OCI-LY1 (cell line): ENCODE measurements around the gene PRKCA.

Source experiments
- H2AFZ ChIP-seq: fragments of 200-600 bp; sonication (generic), shearing (Covaris generic); 2 replicates; pipeline ENCODE4 v1.6.0; 2014; ENCODE audit warnings: antibody characterized with exemption, mild to moderate bottlenecking, low read length
- H3F3A ChIP-seq: fragments of 200-600 bp; sonication (generic), shearing (Covaris generic); 2 replicates; pipeline ENCODE4 v1.6.0; 2014; ENCODE audit warnings: mild to moderate bottlenecking, antibody characterized with exemption, low read length, moderate library complexity; ENCODE audit not compliant: insufficient read depth
- H3K27ac ChIP-seq: fragments of 200-600 bp; sonication (generic); 2 replicates; pipeline ENCODE4 v1.5.1; 2014; ENCODE audit warnings: low read length, mixed run types, mild to moderate bottlenecking, low read depth; ENCODE audit not compliant: poor library complexity, severe bottlenecking
- H3K27me3 ChIP-seq: fragments of 200-600 bp; sonication (generic); 2 replicates; pipeline ENCODE4 v1.6.0; 2014; ENCODE audit warnings: antibody characterized with exemption, mild to moderate bottlenecking, low read length, moderate library complexity; ENCODE audit not compliant: insufficient read depth
- H3K36me3 ChIP-seq: fragments of 200-600 bp; sonication (generic); 2 replicates; pipeline ENCODE4 v1.6.1; 2014; ENCODE audit warnings: mild to moderate bottlenecking, antibody characterized with exemption, low read length, moderate library complexity, mixed read lengths; ENCODE audit not compliant: insufficient read depth
- H3K4me1 ChIP-seq: fragments of 200-600 bp; sonication (generic); 2 replicates; pipeline ENCODE4 v1.5.1; 2014; ENCODE audit warnings: mild to moderate bottlenecking, low read length, moderate library complexity; ENCODE audit not compliant: insufficient read depth, severe bottlenecking
- H3K4me2 ChIP-seq: fragments of 200-600 bp; sonication (generic), shearing (Covaris generic); 2 replicates; pipeline ENCODE4 v1.6.1; 2014; ENCODE audit warnings: low read length
- H3K4me3 ChIP-seq: fragments of 200-600 bp; sonication (generic); 2 replicates; pipeline ENCODE4 v1.5.1; 2014; ENCODE audit warnings: low read length, low read depth, mild to moderate bottlenecking, mixed read lengths; ENCODE audit not compliant: poor library complexity, severe bottlenecking
- H3K79me2 ChIP-seq: fragments of 200-600 bp; shearing (Covaris generic); 2 replicates; pipeline ENCODE4 v1.6.1; 2016; ENCODE audit warnings: mixed run types, low read length, mixed read lengths; ENCODE audit not compliant: insufficient read depth
- H3K9ac ChIP-seq: fragments of 200-600 bp; sonication (generic), shearing (Covaris generic); 2 replicates; pipeline ENCODE4 v1.6.1; 2014; ENCODE audit warnings: mild to moderate bottlenecking, low read length, mixed read lengths
- H3K9me2 ChIP-seq: fragments of 200-600 bp; sonication (generic), shearing (Covaris generic); 2 replicates; pipeline ENCODE4 v1.6.1; 2014; ENCODE audit warnings: low read depth, mild to moderate bottlenecking, low read length, mixed read lengths
- H3K9me3 ChIP-seq: fragments of 200-600 bp; shearing (Covaris generic); 2 replicates; pipeline ENCODE4 v1.6.1; 2014; ENCODE audit warnings: low read length, mixed read lengths
- H4K20me1 ChIP-seq: fragments of 200-600 bp; sonication (generic), shearing (Covaris generic); 2 replicates; pipeline ENCODE4 v1.6.0; 2016; ENCODE audit warnings: mild to moderate bottlenecking, low read length; ENCODE audit not compliant: insufficient read depth
- EZH2 ChIP-seq: fragments of 200-600 bp; sonication (generic), shearing (Covaris generic); IDR thresholded peaks from 2 replicates; pipeline ENCODE4 v1.8.0; 2017; ENCODE audit warnings: borderline replicate concordance, mixed run types, mild to moderate bottlenecking, antibody characterized with exemption, low read length, moderate library complexity, mixed read lengths
- TF ChIP-seq, protein P1 (sequence below): fragments of 200-600 bp; sonication (generic), shearing (Covaris generic); IDR thresholded peaks from 2 replicates; pipeline ENCODE4 v1.5.1; 2017; ENCODE audit warnings: mild to moderate bottlenecking, antibody characterized with exemption, low read length, moderate library complexity, mixed read lengths

PRKCA gene

GRCh38 chr17:66860204-66860603 lies 557.8 kb downstream of the PRKCA start:
- Histone ChIP-seq H3K9me2 (no peaks in the 10 kb centered on the region), H3K4me2 (no peak overlapping the region), H3K27ac (no peak overlapping the region), H2AFZ (no peak overlapping the region), H3K9ac (no peak overlapping the region), H3K79me2 (no peaks in the 10 kb centered on the region), H3K36me3 (no peaks in the 10 kb centered on the region), H3F3A (no peaks in the 10 kb centered on the region), H3K4me1 (no peaks in the 10 kb centered on the region), H3K4me3 (no peak overlapping the region), H3K27me3 (no peaks in the 10 kb centered on the region; the same call in 1 of the 2 replicates), H3K9me3 (no peaks in the 10 kb centered on the region), H4K20me1 (no peaks in the 10 kb centered on the region)
- no peak for TF ChIP-seq EZH2
- TF ChIP-seq, protein P1, sequence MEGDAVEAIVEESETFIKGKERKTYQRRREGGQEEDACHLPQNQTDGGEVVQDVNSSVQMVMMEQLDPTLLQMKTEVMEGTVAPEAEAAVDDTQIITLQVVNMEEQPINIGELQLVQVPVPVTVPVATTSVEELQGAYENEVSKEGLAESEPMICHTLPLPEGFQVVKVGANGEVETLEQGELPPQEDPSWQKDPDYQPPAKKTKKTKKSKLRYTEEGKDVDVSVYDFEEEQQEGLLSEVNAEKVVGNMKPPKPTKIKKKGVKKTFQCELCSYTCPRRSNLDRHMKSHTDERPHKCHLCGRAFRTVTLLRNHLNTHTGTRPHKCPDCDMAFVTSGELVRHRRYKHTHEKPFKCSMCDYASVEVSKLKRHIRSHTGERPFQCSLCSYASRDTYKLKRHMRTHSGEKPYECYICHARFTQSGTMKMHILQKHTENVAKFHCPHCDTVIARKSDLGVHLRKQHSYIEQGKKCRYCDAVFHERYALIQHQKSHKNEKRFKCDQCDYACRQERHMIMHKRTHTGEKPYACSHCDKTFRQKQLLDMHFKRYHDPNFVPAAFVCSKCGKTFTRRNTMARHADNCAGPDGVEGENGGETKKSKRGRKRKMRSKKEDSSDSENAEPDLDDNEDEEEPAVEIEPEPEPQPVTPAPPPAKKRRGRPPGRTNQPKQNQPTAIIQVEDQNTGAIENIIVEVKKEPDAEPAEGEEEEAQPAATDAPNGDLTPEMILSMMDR: no peak
